ENCODE results near the gene LTBP1.

LTBP1 gene

GRCh38 chr2:33272001-33272400 is 325.2 kb downstream of the LTBP1 start:
- Histone ChIP-seq H3K4me3 (replicated peaks; ENCODE audit: insufficient read depth, low read length) (no peak overlapping the region), H3K27me3 (ENCODE audit: insufficient read depth, poor library complexity, severe bottlenecking) (peaks cover 3% of the 10 kb centered on the region), H3K27ac (replicated peaks) (no peak overlapping the region)
- DNase-seq (ENCODE audit: low read depth in 1 of 2, low spot score in 1 of 2): no peak
- TF ChIP-seq, protein P1, sequence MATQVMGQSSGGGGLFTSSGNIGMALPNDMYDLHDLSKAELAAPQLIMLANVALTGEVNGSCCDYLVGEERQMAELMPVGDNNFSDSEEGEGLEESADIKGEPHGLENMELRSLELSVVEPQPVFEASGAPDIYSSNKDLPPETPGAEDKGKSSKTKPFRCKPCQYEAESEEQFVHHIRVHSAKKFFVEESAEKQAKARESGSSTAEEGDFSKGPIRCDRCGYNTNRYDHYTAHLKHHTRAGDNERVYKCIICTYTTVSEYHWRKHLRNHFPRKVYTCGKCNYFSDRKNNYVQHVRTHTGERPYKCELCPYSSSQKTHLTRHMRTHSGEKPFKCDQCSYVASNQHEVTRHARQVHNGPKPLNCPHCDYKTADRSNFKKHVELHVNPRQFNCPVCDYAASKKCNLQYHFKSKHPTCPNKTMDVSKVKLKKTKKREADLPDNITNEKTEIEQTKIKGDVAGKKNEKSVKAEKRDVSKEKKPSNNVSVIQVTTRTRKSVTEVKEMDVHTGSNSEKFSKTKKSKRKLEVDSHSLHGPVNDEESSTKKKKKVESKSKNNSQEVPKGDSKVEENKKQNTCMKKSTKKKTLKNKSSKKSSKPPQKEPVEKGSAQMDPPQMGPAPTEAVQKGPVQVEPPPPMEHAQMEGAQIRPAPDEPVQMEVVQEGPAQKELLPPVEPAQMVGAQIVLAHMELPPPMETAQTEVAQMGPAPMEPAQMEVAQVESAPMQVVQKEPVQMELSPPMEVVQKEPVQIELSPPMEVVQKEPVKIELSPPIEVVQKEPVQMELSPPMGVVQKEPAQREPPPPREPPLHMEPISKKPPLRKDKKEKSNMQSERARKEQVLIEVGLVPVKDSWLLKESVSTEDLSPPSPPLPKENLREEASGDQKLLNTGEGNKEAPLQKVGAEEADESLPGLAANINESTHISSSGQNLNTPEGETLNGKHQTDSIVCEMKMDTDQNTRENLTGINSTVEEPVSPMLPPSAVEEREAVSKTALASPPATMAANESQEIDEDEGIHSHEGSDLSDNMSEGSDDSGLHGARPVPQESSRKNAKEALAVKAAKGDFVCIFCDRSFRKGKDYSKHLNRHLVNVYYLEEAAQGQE (IDR thresholded peaks at IDR 0.05; ENCODE audit: insufficient replicate concordance, low read depth): no peak
- TF ChIP-seq CTCF (IDR thresholded peaks at IDR 0.05; ENCODE audit: insufficient read depth, low read length) (no peak), GABPA (IDR thresholded peaks at IDR 0.05; ENCODE audit: low read depth) (no peak), POLR2AphosphoS5 (IDR thresholded peaks at IDR 0.05; ENCODE audit: low read depth) (no peak), SPI1 (IDR thresholded peaks at IDR 0.05; ENCODE audit: borderline replicate concordance, low read depth) (no peak)

GRCh38 chr2:33273479-33273878 is 326.7 kb downstream of the LTBP1 start:
- Histone ChIP-seq H3K4me3 (replicated peaks; ENCODE audit: insufficient read depth, low read length) (no peak overlapping the region), H3K27me3 (ENCODE audit: insufficient read depth, poor library complexity, severe bottlenecking) (peaks cover 3% of the 10 kb centered on the region), H3K27ac (replicated peaks) (no peak overlapping the region)
- TF ChIP-seq SPI1 (IDR thresholded peaks at IDR 0.05; ENCODE audit: borderline replicate concordance, low read depth) (no peak), CTCF (IDR thresholded peaks at IDR 0.05; ENCODE audit: insufficient read depth, low read length) (no peak), GABPA (IDR thresholded peaks at IDR 0.05; ENCODE audit: low read depth) (no peak)
- TF ChIP-seq, protein P1 (IDR thresholded peaks at IDR 0.05; ENCODE audit: insufficient replicate concordance, low read depth): no peak
- no peak for DNase-seq (ENCODE audit: low read depth in 1 of 2, low spot score in 1 of 2)

- DNase-seq (ENCODE audit: low read depth in 1 of 2, low spot score in 1 of 2): no peak
- peaks cover 3% of the 10 kb centered on the region for H3K27me3 ChIP-seq (ENCODE audit: insufficient read depth, poor library complexity, severe bottlenecking)
- no peak overlapping the region for H3K27ac ChIP-seq (replicated peaks)
- no peak overlapping the region for H3K4me3 ChIP-seq (replicated peaks; ENCODE audit: insufficient read depth, low read length)
- TF ChIP-seq CTCF (IDR thresholded peaks at IDR 0.05; ENCODE audit: insufficient read depth, low read length) (no peak), SPI1 (IDR thresholded peaks at IDR 0.05; ENCODE audit: borderline replicate concordance, low read depth) (no peak), POLR2AphosphoS5 (IDR thresholded peaks at IDR 0.05; ENCODE audit: low read depth) (no peak), GABPA (IDR thresholded peaks at IDR 0.05; ENCODE audit: low read depth) (no peak)
- TF ChIP-seq, protein P1 (IDR thresholded peaks at IDR 0.05; ENCODE audit: insufficient replicate concordance, low read depth): no peak
These were observed 327.8 kb downstream of the LTBP1 start for GRCh38 chr2:33274524-33274923.

Measured in HL-60 (cell line).